Fibroblast of lung (primary cell): ENCODE measurements around the gene SLC8A2.

Source experiments
- CTCF ChIP-seq, 2 donors: IDR thresholded peaks in 1 of 2; conservative IDR thresholded peaks in 1 of 2; 1 replicate in 1 of 2; 2 replicates in 1 of 2; pipeline ENCODE4 v1.5.1; 2011 to 2012; ENCODE audit warnings: low read length in 2 of 2, control low read depth in 1 of 2, inconsistent platforms in 1 of 2, low read depth in 1 of 2, mild to moderate bottlenecking in 1 of 2
- EZH2 ChIP-seq: IDR thresholded peaks from 2 replicates; pipeline ENCODE4 v1.5.1; 2012; ENCODE audit warnings: low read length, control low read depth, mild to moderate bottlenecking; ENCODE audit errors: missing control alignments

- TF ChIP-seq CTCF (conservative IDR thresholded peaks at IDR 0.05 in 1 of 2, IDR thresholded peaks at IDR 0.05 in 1 of 2; ENCODE audit: low read depth in 1 of 2, low read length in 2 of 2) = no peak
- TF ChIP-seq EZH2 = no peak
Observed at GRCh38 chr19:47510516-47511127, 38.9 kb upstream of the SLC8A2 start.
